ENCODE measurements around the gene AOPEP.

- no peak for TF ChIP-seq CTCF (IDR thresholded peaks at IDR 0.05; ENCODE audit: low read depth, low read length, poor library complexity, severe bottlenecking)
- no peak for TF ChIP-seq EZH2phosphoT487 (IDR thresholded peaks at IDR 0.05; ENCODE audit: borderline replicate concordance, low read length)
Measured at GRCh38 chr9:95027914-95028852, 301.7 kb downstream of the AOPEP start.

All from DOHH2 (cell line).